ENCODE results near the gene PLA2G6. TPM values are rescaled to one million over a fixed set of nuclear protein-coding genes. Genes with fewer than 3 reads are reported as not detected.
A peak's percentile ranks its signal among the peaks of the same experiment; 100 is the strongest.

The PLA2G6 gene
- total RNA-seq, 1 experiment from 2014 or later: 18.7 TPM

GRCh38 chr22:38106814-38107578 lies 74.6 kb downstream of the PLA2G6 start:
- TF ChIP-seq, protein P1, sequence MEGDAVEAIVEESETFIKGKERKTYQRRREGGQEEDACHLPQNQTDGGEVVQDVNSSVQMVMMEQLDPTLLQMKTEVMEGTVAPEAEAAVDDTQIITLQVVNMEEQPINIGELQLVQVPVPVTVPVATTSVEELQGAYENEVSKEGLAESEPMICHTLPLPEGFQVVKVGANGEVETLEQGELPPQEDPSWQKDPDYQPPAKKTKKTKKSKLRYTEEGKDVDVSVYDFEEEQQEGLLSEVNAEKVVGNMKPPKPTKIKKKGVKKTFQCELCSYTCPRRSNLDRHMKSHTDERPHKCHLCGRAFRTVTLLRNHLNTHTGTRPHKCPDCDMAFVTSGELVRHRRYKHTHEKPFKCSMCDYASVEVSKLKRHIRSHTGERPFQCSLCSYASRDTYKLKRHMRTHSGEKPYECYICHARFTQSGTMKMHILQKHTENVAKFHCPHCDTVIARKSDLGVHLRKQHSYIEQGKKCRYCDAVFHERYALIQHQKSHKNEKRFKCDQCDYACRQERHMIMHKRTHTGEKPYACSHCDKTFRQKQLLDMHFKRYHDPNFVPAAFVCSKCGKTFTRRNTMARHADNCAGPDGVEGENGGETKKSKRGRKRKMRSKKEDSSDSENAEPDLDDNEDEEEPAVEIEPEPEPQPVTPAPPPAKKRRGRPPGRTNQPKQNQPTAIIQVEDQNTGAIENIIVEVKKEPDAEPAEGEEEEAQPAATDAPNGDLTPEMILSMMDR (IDR thresholded peaks at IDR 0.05; ENCODE audit: insufficient read depth in 1 of 2, low read depth in 1 of 2, low read length in 1 of 2, severe bottlenecking in 1 of 2, unreplicated experiment in 1 of 2): no peak
- H3K4me3 ChIP-seq (ENCODE audit: low read depth, low read length): no peak overlapping the region
- H3K36me3 Mint-ChIP-seq (ENCODE audit: insufficient read depth, unreplicated experiment): peaks cover 33% of the 10 kb centered on the region
- intact Hi-C loops (cut with micrococcal nuclease; ENCODE audit: unreplicated experiment): no loop called here
- H3K9me3 ChIP-seq: no peaks in the 10 kb centered on the region
- peaks cover 9% of the 10 kb centered on the region for H3K9me3 Mint-ChIP-seq (ENCODE audit: unreplicated experiment)
- H3K4me1 Mint-ChIP-seq (ENCODE audit: low read depth, unreplicated experiment): peaks cover 22% of the 10 kb centered on the region
- no peak overlapping the region for H3K4me3 Mint-ChIP-seq (ENCODE audit: unreplicated experiment)
- peaks cover 3% of the 10 kb centered on the region for H3K27me3 Mint-ChIP-seq (ENCODE audit: insufficient read depth, unreplicated experiment)
- no peaks in the 10 kb centered on the region for H3K27me3 ChIP-seq (replicated peaks; ENCODE audit: control insufficient read depth, insufficient read depth, low read length)
- peaks cover 2% of the 10 kb centered on the region; the same call in 1 of the 2 replicates for H3K36me3 ChIP-seq (ENCODE audit: control insufficient read depth, insufficient read depth, low read length)
- H3K27ac Mint-ChIP-seq (ENCODE audit: unreplicated experiment): no peak overlapping the region
- no peak for DNase-seq
- peaks cover 36% of the 10 kb centered on the region for H3K4me1 ChIP-seq
- CTCF ChIA-PET: interaction anchor here (1.2 kb wide), 1 partner anchor 55 kb away, joined by 5 read pairs; no protein-coding TSS in a partner anchor
- POLR2A ChIA-PET: no interaction called here
- no TSS peak for BruUV-seq (replicated peaks)

DNA sequence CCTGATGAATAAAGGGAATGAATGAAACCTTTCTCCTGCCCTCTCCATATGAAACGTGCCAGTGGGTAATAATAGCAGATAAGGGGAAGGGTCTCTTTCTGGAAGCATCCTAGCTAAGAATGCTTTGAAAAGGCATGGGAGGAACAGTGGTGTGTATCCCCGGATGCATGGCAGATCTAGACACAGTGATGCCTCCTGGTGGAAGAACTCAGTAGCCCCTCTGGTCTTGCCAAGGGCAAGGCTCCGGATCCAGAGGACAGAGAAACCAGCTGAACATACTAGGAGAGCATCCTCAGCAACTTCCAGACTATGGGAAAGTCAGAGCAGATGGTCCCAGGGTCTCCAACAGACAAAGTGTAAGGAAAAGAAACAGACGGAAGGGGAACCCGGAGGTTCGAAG lies 77.5 kb downstream of the PLA2G6 start:
- no peak for DNase-seq
- BruUV-seq (replicated peaks): no TSS peak
- no peak overlapping the region for H3K27ac Mint-ChIP-seq (ENCODE audit: unreplicated experiment)
- peaks cover 9% of the 10 kb centered on the region for H3K4me1 Mint-ChIP-seq (ENCODE audit: low read depth, unreplicated experiment)
- no peaks in the 10 kb centered on the region for H3K9me3 ChIP-seq
- H3K27me3 Mint-ChIP-seq (ENCODE audit: insufficient read depth, unreplicated experiment): no peaks in the 10 kb centered on the region
- peaks cover 20% of the 10 kb centered on the region for H3K36me3 Mint-ChIP-seq (ENCODE audit: insufficient read depth, unreplicated experiment)
- no peaks in the 10 kb centered on the region for H3K9me3 Mint-ChIP-seq (ENCODE audit: unreplicated experiment)
- H3K4me3 Mint-ChIP-seq (ENCODE audit: unreplicated experiment): no peak overlapping the region
- no peaks in the 10 kb centered on the region for H3K27me3 ChIP-seq (replicated peaks; ENCODE audit: control insufficient read depth, insufficient read depth, low read length)
- CTCF ChIA-PET: interaction anchor here (0.5 to 1.2 kb wide), 5 partner anchors 25 to 300 kb away, joined by 3 to 7 read pairs (median 5); no protein-coding TSS in a partner anchor
- POLR2A ChIA-PET: no interaction called here
- TF ChIP-seq, protein P1 (IDR thresholded peaks at IDR 0.05; ENCODE audit: insufficient read depth in 1 of 2, low read depth in 1 of 2, low read length in 1 of 2, severe bottlenecking in 1 of 2, unreplicated experiment in 1 of 2): peak; percentile 17 to 27
- H3K4me3 ChIP-seq (ENCODE audit: low read depth, low read length): no peak overlapping the region
- intact Hi-C loops (cut with micrococcal nuclease; ENCODE audit: unreplicated experiment): loop anchor here (2.0 kb wide), 1 partner anchor 51 kb away; no protein-coding TSS in a partner anchor
- peaks cover 16% of the 10 kb centered on the region for H3K4me1 ChIP-seq
- peaks cover 2% of the 10 kb centered on the region; the same call in 1 of the 2 replicates for H3K36me3 ChIP-seq (ENCODE audit: control insufficient read depth, insufficient read depth, low read length)

DNA sequence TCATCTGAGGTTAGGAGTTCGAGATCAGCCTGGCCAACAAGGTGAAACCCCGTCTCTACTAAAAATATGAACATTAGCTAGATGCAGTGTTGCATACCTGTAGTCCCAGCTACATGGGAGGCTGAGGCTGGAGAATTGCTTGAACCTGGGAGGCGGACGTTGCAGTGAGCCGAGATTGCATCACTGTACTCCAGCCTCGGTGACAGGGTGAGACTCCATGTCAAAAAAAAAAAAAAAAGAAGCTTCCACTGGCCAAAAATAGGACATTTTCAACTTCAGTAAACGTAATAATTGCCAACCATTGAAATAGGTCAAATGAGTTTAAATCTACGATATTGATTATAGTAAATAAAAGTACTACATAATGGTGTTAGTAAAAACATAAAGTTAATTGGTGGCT lies 78.0 kb downstream of the PLA2G6 start:
- H3K27me3 ChIP-seq (replicated peaks; ENCODE audit: control insufficient read depth, insufficient read depth, low read length): no peaks in the 10 kb centered on the region
- TF ChIP-seq, protein P1 (IDR thresholded peaks at IDR 0.05; ENCODE audit: insufficient read depth in 1 of 2, low read depth in 1 of 2, low read length in 1 of 2, severe bottlenecking in 1 of 2, unreplicated experiment in 1 of 2): no peak
- Mint-ChIP-seq H3K27ac (ENCODE audit: unreplicated experiment) (no peak overlapping the region), H3K4me3 (ENCODE audit: unreplicated experiment) (no peak overlapping the region), H3K4me1 (ENCODE audit: low read depth, unreplicated experiment) (peaks cover 8% of the 10 kb centered on the region), H3K27me3 (ENCODE audit: insufficient read depth, unreplicated experiment) (no peaks in the 10 kb centered on the region), H3K36me3 (ENCODE audit: insufficient read depth, unreplicated experiment) (peaks cover 19% of the 10 kb centered on the region), H3K9me3 (ENCODE audit: unreplicated experiment) (no peaks in the 10 kb centered on the region)
- no peaks in the 10 kb centered on the region for H3K9me3 ChIP-seq
- peaks cover 2% of the 10 kb centered on the region; the same call in 1 of the 2 replicates for H3K36me3 ChIP-seq (ENCODE audit: control insufficient read depth, insufficient read depth, low read length)
- intact Hi-C loops (cut with micrococcal nuclease; ENCODE audit: unreplicated experiment): loop anchor here (2.0 kb wide), 1 partner anchor 51 kb away; no protein-coding TSS in a partner anchor
- H3K4me1 ChIP-seq: peaks cover 16% of the 10 kb centered on the region
- POLR2A ChIA-PET: no interaction called here
- CTCF ChIA-PET: interaction anchor here (0.7 to 1.5 kb wide), 4 partner anchors 25 to 51 kb away, joined by 3 to 7 read pairs (median 6); partner anchors contain the start of gene PICK1
- no TSS peak for BruUV-seq (replicated peaks)
- no peak for DNase-seq
- H3K4me3 ChIP-seq (ENCODE audit: low read depth, low read length): no peak overlapping the region

All from Caco-2 (cell line).